AG09309 (cell line): Measurements from ENCODE around the gene RPP25L.

Experiments used
- DNase-seq: peaks from one replicate; pipeline ENCODE4 v3.0.0-alpha.2; 2010; ENCODE audit warnings: low read depth
- H3K4me3 ChIP-seq: 2 replicates; pipeline ENCODE4 v1.5.1; 2011; ENCODE audit warnings: mild to moderate bottlenecking, low read depth, low read length, moderate library complexity; ENCODE audit not compliant: control insufficient read depth
- TF ChIP-seq, protein P1 (sequence below): IDR thresholded peaks from 2 replicates; pipeline ENCODE4 v1.5.1; 2011; ENCODE audit warnings: mild to moderate bottlenecking, low read depth, low read length, inconsistent platforms; ENCODE audit not compliant: insufficient read depth, control insufficient read depth; ENCODE audit errors: missing control alignments

RPP25L gene

DNA sequence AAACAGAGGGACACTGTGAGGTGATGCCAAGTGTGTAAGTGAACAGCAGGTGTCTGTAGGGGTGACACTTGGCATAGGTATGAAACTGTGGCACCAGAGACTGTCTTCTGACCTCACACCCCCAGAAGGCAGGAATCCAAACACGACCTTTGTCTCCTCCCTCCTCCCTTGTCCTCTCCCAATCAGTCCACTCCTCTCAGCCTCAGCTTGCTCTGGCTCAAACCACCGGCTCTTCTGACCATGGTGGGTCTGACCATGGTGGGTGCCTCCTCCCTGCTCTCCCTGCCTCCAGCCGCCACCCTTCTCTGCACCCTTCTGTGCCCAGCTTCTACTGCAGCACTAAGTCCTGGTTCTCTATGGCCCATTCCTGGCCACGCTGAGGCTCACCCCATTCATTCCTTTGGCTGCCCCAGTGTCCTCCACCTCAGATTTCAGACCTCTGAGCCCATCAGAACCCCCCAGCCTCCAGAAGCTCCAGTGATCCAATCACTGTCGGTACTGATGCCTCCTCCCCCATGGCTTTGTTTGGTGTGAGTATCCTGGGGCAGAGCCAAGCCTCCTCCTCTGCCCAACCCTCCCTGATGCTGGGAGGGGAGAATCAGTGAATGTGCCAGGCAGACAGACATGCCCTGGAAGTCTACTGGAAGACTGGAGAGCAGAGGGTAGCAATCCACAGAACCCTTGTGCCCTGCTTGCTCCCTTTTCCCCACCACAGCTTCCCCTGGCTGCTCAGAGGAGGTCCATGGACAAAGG is 18.7 kb upstream of the RPP25L start:
- no peak for DNase-seq
- TF ChIP-seq, protein P1, sequence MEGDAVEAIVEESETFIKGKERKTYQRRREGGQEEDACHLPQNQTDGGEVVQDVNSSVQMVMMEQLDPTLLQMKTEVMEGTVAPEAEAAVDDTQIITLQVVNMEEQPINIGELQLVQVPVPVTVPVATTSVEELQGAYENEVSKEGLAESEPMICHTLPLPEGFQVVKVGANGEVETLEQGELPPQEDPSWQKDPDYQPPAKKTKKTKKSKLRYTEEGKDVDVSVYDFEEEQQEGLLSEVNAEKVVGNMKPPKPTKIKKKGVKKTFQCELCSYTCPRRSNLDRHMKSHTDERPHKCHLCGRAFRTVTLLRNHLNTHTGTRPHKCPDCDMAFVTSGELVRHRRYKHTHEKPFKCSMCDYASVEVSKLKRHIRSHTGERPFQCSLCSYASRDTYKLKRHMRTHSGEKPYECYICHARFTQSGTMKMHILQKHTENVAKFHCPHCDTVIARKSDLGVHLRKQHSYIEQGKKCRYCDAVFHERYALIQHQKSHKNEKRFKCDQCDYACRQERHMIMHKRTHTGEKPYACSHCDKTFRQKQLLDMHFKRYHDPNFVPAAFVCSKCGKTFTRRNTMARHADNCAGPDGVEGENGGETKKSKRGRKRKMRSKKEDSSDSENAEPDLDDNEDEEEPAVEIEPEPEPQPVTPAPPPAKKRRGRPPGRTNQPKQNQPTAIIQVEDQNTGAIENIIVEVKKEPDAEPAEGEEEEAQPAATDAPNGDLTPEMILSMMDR = no peak
- no peak overlapping the region for H3K4me3 ChIP-seq

DNA sequence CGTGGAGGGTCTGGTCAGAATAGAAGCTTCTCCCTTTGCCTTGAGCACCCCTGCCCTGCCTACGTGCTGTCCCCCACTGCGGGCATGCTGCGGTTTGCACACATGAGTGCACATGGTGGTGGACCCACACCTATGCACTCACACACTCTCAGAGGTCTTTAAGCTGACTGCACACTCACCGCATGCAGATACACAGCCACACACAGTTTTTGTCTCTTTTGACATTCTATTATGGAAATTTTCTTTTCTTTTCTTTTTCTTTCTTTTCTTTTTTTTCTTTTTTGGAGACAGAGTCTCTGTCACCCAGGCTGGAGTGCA is 17.6 kb upstream of the RPP25L start:
- TF ChIP-seq, protein P1 = no peak
- DNase-seq = no peak
- H3K4me3 ChIP-seq = no peak overlapping the region

DNA sequence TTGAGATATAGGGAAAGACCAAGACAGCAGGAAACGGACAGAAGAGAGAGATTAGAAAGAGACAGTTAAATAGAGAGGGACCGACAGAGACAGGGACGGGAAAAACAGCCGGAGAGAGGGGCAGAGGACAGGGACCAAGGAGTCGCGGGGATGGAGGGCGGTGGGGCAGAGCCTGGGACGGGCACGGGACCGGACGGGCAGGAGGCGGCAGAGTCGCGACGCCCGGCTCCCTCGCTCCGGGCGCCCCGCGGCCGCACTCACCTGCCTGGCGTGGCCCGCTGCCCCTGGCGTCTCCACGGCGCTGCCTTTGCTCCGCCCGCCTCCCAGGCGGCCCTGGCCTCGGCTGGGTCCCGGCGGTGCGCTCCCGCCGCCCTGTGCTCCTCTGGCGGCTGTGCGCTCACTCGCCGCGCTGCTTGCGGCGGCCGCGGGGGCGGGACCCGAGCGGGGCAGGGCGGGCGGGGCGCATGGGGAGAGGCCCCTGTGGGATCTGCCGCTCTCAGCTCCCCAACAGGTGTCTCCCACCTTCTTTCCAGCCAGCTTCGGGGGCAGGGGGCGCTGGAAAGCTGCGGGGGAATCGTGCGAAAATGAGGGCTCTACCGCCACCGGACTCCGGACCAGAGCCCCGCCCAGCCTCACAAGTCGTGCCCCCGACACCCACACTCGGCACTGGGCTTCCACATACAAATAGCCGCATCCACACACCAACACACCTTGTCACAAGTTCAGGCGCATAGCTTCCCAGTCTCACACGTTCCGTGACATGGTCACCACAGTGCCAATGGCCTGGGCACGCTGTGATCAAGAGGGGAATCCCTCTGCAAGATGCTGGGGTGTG is 17.0 kb upstream of the RPP25L start, which contains the start of gene ARID3C:
Gene ARID3C (minus strand): TSS at position 411 of the 835 bp plus-strand sequence. CDS start 1,052 bp downstream, outside the sequence.
- TF ChIP-seq, protein P1 = no peak
- peak within 1 kb of the TSS; percentile 45 for H3K4me3 ChIP-seq
- DNase-seq = no peak

DNA sequence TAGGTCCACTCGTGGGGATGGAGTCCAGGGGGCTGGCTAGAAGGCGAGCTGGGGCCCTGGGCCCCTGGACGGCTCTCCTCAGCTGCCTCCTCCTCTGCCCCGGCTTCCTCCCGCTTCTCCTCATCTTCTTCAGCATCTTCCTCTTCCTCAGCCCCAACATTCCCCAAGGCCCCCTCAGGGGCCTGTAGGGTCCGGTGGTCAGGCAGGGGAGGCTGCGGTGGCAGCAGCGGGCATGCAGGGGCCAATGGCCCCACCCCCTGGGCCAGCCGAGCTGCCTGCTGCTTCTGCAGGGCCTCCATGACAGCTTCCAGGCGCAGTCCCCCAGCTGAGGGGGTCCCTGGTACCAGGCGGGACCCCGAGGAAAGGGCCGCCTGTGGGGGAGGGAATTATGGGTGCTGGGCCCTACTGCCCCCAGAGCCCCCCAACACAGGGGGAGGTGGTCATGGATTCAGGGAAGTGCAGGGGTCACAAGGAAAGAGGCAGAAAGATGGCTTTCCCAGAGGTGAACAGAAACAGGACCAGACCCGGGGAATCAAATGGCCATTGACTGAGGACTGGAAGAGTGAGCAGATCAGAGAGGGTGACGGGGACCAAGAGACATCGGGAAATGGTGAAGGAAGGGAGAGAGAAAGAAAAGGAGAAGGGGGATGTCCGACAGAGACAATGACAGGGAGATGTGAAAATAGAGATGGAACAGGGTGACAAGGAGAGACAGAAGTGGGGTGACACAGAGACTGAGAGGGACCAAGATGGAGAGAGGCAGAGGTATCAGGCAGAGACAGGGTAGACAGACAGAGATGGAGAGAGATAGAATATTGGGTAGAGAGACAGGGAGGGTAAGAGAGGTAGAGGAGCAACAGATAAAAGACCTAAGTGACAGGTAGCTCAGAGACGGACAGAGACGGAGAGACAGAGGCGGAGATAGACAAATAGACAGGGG is 16.1 kb upstream of the RPP25L start:
- DNase-seq = no peak
- no peak overlapping the region; the same call in 1 of the 2 replicates for H3K4me3 ChIP-seq
- TF ChIP-seq, protein P1 = no peak

DNA sequence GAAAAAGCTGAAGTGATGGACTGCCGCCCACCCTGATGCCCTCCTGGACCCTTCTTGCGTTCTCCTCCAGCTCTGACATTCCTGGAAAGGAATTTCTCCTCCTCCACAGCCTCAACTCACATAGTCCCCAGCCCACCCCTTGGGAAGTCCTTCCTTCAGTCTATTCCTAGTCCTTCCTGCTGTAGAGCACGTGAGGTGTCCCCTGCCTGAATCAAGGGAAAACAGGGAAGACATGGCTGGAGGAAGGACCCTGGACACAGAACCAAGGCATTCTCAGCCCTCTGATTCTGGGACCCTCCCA is 13.2 kb upstream of the RPP25L start:
- no peak overlapping the region for H3K4me3 ChIP-seq
- TF ChIP-seq, protein P1 = no peak
- no peak for DNase-seq

DNA sequence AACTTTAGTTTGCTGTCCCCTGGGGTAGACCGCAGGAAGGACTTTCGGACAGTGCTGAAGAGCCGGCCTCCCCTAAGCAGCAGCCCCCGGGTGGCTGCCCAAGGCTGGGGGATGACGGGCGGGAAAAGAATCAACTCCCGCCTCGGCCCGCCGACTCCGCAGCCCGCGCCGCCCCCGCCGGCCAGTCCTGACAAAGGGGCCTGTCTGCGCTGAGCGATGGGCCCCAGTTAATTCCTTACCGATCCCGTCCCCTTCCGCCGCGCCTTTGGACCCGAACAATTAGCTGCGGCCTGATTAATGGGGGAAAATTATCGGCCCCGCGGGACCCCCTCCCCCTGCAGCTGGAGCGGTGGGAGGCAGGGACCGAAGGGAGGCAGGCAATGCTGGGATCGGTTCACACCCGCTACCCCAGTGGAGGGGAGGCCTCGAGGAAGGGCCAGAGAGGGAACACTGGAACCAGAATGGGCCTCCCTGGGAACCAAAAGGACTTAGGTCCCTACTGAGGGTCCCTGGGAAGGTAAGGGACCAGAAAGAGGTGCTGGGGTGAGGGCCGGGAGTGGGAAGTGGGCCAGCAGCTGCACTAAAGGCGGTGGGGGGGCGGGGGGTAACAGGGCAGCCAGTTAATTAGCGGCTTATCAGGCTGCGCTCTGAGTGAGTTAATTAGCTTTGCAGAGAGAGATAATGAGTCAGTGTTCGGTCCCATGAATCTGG is 12.7 kb upstream of the RPP25L start:
- no peak for DNase-seq
- TF ChIP-seq, protein P1 = no peak
- no peak overlapping the region for H3K4me3 ChIP-seq
